ENCODE results near the gene GABRB1.
A peak's percentile ranks its signal among the peaks of the same experiment; 100 is the strongest.

The GABRB1 gene

DNA sequence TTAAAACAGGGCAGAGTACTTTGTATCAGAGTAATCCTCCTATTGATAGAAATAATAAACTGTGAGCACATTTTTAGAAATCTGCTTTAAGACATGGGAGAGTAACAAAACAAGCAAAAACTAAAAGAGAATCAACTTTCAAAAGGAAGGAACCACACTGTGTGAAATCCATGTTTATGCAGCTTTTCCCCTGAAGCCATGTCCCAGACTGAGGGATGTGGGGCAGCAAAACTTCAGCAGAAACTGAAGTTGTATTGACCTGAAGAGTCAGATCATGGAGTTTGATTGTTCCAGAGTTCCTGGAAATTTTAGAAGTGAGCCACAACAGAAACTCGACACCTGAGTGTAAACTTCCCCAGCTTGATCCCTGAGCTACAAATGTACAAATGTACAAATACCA, 378.9 kb downstream of the GABRB1 start:
- DNase-seq = no peak

DNA sequence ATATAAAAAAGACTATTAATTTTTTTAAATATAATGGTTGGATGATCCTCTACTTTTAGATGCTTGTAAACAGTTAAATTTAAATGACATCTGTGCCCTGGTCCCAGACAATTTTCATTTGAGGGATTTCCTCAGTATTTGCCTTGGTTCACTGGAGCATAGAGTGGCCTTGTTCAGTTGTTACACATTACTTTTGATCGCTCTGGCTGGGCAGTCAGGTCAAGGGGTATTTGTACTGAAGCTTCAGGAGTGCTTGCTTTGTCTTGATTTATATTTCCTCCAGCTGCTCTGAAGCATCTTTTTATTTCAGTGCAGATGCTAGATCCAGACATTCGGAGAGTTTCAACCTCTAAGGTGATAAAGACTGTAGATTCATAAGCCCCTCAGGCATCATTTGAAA, 382.2 kb downstream of the GABRB1 start:
- no peak for DNase-seq

DNA sequence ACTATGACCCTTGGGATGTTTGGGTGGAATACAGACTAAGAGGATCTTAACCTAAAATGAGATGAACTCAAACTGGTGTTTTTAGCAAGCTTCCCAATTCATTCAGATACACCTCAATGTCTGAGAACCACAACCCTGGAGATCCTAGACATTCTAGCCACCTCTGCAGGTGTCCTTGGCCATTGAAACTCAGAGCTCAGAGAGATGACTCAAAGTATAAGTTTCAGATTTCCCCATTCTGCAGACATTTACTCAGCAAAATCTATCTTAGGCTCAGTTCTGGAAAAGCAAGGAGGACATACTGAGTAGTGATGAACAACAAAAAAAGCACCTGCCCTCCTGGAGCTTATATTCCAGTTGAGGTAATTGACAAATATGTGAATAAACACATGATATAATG, 384.4 kb downstream of the GABRB1 start:
- no peak for DNase-seq

DNA sequence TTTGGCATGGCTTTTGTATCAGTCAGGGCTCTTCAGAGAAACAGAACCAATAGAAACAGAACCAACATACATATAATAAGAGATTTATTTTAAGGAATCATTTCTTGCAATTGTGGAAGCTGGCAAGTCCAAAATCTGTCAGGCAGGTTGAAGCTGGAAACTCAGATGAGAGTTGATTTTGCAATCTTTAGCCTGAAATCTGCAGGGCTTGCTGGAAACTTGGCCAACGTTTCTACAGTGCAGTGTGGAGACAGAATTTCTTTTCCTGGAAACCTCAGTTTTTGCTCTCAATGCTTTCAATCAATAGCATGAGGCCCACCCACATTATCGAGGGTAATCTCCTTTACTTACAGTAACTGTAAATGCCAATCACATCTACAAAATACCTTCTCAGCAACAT, 386.8 kb downstream of the GABRB1 start:
- no peak for DNase-seq

DNA sequence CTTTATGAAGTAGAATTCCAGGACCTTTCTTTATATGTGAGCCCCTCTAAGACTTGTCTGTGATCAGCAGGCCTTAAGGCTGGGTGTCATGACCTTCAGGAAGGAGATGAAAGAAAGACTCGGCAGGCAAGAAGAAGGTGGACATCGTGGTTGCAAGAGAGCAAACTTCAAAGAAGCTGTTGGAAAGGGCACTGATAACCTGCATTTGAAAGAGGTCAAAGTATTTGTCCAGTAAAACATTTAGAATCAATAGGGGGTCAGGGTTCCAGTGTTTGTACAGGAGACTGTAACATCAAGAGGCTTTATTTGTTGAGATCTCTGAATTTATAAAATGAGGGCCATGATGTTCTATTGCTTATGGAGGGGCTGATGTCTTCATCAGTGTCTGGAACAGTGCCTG, 387.9 kb downstream of the GABRB1 start:
- no peak for DNase-seq

DNA sequence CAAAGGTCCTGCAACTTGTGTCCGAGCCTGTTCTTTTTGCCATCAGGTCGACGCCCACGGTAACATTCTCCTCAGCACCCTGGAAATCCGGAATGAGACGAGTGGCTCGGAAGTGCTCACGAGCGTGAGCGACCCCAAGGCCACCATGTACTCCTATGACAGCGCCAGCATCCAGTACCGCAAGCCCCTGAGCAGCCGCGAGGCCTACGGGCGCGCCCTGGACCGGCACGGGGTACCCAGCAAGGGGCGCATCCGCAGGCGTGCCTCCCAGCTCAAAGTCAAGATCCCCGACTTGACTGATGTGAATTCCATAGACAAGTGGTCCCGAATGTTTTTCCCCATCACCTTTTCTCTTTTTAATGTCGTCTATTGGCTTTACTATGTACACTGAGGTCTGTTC, 394.3 kb downstream of the GABRB1 start:
- no peak for DNase-seq

DNA sequence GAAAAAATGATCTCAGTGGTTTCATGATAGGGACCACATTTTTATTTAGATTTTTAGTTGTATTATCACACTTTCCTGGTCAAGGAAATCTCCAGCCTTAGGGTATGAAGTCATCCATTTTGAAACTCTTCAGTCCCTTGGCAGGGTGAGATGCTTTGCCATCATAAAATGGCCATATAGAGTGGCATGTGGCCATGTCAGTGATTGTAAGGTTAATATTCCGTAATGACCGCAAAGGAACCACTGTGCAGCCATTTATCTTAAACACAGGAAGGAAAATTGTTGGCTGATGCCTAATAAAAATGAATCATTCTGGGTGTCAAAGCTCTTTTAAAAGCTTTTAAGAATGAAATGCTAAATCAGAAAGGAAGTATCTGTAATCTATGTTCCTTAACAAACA, 396.6 kb downstream of the GABRB1 start:
- DNase-seq = no peak

DNA sequence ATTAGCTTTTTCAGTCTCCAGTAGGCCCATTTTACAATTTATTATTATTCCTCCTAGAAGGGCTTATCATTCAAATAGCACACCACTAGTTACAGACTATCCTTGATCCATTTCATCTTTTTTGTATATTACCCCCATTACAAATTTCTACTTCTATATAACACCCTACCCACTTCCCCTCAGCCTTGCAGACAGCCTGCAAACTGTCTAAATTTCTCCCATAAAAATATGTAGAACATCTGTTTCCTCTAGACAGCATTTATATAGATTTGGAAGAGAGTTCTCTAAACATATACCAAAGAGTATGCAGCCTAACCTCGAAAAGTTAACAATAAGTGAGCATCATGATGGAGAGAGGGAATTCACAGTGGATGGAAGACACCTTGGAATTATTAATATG, 401.4 kb downstream of the GABRB1 start:
- no peak for DNase-seq

DNA sequence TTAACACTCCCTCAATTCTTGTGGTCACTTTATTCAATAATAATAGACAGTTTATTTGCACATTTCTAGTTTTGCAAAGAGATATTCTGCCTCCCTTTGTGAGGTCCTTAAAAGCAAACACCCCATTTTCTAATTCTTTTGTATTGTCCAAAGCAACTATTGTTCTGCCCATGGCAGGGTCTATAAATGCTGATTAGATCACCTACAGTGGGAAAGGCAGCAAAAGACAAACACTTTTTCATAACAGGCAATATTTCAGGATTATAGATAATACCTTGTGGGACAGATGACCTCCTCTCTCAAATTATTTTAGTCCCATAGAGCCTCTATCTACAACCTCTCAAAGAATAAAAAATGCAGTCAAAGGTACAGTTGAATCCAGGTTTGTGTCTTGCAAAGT, 403.6 kb downstream of the GABRB1 start:
- DNase-seq = no peak

DNA sequence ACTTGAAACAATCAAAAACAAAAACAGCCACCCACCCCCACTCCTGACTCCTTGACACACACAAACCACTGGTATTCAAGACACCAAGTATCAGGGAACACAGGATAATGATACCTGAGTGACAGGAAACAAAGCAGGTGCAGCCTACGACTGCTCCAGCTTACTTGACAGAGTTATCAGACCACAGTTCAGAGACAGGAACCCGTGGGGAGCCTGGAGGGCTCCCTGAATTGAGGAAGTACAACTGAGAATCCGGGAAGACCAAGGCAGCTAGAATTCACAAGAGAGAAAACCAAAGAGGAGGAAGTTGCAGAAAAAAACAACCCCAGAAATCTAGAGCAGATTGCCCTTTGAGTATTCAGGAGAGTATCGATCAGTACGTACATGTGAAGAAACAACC, 411.6 kb downstream of the GABRB1 start:
- DNase-seq = no peak

DNA sequence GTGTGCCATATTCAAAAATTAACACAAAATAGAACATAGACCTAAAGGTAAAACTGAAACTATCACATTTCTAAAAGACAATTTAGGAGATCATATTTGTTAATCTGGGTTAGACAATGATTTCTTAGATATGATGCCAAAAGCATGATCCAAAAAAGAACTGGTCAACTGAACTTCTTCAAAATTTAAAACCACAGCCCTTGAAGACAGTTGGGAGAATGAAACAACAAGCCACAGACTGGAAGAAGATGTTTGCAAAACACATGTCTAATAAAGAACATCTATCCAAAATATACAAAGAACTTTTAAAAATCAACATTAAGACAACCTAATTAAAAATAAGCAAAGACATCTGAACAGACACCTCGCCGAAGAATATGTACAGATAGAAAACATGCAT, 412.7 kb downstream of the GABRB1 start:
- no peak for DNase-seq

DNA sequence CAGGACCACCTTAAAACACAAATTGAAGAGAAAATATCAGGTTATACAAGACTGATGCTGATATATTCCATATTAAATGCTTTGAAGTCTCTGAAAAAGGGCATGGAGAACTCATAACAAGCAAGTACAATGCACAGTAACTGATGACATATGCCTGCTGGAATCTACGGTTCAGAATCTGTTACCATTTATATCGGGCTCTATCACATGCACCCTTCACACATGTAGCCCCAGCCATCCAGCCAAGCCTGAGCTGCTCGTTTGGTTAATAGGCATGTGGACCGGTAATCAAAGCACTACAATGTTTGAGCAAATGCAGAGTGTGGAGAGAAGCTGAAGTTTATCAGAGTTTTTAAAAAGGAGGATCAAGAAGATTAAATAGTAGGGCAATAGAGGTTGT, 420.3 kb downstream of the GABRB1 start:
- no peak for DNase-seq

DNA sequence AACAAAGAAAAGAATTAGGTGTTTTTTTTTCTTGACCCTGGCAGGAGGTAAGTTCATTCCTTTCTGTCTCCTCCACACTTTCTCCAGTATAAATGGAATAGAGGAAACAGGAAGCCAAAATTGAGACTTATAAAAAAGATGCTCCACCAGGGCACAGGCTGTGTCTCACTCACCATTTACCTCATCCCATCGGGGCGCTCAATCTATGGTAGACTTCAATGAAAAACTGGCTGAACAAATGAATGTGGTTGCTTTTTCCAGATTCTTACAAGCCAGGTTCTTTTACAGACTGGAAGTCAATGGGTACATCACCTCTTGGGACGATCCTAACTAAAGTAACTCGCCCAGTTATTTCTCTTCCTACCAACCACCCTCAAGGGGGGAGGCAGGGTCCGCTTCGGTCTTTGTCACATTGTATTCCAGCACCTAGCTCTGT, 431.4 kb downstream of the GABRB1 start:
- no peak for DNase-seq

DNA sequence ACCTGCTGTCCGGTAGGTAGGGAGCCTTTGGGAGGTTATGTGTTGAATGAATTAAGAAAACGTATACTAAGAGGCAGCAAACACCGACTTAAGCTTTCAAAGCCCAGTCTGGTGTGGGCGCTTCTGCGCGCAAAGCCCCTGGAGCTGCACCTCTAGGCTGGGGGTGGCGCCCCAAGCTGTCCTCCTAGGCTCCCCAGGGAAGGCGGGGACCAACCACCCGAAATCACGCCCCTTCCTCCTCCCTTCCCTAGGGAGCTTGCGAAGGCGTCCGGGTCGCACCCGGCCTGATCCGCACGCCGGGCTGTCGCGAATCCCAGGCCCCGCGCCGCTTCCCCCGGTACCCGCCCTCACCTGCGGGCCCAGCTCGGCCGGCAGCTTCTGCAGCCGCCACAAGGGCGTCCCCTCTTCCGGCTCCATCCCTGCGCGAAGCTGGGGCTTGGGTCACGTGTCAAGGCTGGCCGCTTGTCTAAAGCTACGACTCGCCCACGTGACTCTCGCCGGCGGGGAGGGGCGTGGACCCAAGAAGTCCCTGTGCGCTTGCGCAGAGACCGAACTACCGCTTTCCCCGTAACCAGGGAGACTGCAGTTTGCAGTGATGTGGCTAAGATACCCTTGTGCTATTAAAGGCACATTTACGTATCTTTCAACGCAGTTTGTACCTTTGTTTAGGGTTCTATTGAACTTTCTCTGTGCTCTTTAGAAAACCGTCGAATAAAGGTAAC, 432.0 kb downstream of the GABRB1 start, which contains the start of gene COMMD8:
Gene COMMD8, minus strand, starts transcription at position 468 of the 722 bp plus-strand sequence. Its CDS starts 51 bp downstream, at position 417.
- DNase-seq = peak; percentile 97

DNA sequence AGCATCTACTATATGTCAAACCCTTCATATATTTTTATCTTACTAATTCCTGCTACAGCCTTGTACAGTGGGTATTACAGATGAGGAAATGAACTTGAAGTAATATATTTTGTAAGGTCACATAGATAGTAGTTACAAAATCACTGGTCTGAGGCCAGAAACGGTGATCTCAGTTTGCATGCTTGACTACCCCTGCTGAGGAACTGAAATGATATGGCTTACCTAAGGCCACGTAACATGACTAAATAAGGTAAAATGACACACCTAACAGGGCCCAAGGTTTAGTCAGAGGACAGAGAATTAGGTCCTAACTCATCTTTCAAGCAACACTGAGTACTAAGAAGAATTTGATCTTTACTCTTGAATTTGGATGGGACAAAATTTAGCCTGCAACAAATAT, 433.6 kb downstream of the GABRB1 start:
- DNase-seq = no peak

DNA sequence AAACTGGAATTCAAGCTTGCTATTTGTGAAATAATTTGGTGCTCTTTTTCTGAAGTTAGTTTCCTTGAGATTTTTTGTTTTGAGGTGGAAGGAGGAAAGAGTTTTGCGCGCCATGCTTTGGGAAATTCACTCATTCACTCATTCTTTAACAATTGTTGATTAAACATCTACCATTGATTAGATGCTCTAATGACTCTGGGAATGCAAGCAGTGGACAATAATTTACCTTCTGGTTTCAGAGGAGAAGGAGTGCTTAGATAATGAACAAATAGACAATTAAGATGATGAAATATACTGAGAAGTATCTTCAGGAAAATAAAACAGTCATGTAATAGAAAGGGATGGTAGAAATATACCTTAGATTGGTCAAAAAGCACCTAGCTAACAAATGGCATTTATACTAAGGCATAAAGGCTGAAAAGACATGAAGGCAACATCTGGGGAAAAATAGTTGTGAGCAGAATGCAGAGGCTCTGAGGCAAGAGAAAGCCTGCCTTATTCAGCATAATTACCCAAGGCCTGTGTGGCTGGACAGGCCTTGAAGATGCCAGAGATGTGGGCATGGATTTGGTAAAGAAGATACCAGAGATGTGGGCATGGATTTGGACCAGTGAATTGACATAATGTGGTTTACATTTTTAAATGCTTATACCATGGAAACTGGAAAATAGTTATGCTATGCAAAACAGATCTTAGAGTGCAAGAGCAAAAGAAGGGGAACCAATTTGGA, 434.9 kb downstream of the GABRB1 start:
- DNase-seq = no peak

DNA sequence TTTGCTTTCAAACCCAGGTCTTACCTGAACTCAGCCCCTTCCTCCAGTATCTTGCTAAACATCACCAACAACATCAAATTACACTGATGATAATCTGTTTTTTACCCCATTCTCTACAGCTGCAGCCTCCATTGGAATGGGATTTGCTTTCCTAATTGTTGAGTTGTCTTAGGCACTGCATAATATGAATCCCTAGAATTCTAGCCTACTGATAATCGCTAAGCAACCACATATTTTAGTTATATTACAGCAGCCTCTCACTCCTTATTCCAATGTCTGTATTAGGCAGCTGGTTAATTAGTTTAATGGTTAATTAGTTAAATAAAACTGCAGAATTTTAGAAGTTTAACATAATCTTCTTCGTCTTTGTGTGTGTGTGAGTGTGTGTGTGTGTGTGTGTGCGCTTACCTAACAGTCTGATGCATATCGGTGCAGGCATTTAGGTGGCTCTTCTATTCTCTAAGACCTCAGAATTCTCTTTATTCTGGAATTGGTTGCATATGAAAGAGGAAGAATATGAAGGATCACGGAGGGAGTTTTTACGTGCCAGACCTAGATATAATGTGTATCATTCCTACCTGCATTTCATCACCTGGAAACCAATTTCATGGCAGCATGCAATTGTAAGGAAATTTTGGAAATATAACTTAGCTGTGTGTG, 437.5 kb downstream of the GABRB1 start:
- no peak for DNase-seq

DNA sequence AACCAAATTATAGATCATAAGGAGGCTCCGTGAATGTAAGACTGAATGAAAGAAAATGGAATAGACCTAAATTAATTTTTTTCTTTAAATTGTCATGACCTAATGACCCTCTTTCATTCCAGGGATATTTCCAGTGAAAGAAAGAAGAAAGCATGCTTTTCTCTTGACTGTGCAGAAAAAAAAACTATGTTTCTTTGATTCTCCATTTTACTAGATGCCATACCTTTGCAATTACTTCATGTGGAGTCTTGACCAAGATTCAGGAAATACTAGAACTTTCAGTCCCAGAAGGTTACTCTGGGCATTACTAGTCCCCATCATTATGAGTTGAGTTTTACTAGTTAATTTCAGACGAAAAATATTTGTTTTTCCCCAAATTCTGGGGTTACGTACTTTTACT, 438.6 kb downstream of the GABRB1 start:
- no peak for DNase-seq

DNA sequence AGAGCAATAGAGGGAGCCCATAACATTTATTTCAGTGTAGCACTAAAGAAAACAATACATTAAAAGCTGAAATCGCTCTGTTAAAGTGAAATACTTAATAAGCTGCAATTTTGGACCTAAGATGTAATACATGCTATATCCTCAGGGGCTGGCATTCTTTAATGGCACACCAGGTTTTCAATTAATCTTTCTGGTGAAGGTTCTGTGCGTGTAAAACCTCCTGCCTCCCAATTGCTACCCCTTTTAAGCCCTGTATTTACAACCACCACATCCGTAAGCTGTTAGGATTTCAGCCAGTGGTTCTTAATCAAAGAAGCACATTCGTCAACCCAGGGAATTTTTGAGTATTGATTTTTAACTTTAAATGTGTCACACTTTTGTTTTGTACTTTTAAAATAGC, 439.7 kb downstream of the GABRB1 start:
- DNase-seq = no peak

DNA sequence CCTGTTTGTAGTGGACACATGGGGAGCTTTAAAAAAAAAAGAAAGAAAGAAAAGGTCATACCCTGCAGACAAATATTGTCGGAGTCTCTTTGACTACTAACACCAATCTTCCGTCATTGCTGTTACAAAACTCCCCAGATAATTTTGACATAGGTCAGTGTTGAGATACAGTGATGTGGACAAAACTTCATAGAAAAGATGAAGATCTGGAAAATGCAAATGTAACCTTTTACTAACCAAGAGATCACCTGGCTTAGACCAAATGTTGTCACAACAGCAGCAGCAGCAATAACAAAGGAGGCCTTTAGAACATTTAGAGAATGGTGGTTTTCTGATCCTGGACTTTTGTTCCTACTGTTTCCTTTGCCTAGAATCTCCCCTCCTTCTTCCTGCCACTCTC, 440.2 kb downstream of the GABRB1 start:
- DNase-seq = no peak

DNA sequence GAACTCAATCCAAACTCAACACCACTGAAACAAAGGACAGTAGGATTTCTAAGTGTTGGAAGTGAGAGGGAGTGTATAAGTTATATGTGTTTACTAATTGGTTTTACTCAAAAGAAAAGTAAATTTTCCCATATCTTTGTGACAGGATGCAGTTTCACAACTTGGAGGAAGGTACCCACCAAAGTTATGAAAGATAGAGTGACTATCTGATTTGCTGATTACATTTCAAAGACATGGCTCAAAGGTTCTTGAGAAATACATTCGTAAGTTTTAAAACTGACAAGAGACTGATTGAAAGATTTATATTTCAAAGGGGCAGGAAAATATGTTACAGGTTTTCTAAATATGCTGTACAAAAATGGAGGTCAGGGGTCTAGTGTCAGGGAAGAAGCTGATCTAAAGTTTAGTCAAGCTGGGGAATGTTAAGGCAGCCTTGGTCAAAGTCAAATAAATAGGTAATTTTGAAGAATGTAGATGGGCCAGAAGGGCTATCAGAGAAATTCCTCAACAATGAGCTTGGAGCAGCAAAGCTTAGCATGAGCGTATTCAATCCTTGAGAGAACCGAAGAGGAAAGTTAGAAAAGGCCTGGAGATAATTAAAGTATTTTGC, 441.9 kb downstream of the GABRB1 start:
- DNase-seq = no peak

DNA sequence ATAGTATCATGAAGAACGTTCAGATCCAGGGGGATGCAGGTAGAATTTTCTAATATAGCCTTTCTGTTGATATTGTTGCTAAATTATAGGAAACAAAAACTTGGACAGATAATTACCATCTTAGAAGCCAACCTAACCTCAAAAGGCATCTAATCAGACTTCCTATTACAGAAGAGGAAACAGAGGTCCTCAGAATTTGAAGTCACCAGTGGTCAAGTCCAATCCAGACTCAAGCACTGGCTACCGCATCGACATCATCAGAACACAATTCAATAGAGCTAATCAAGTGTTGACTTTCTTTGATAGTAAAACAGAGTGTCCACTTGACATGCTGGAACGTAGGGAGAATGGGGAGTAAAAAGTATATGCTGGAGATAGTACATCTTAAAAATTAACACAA, 443.4 kb downstream of the GABRB1 start:
- DNase-seq = no peak

DNA sequence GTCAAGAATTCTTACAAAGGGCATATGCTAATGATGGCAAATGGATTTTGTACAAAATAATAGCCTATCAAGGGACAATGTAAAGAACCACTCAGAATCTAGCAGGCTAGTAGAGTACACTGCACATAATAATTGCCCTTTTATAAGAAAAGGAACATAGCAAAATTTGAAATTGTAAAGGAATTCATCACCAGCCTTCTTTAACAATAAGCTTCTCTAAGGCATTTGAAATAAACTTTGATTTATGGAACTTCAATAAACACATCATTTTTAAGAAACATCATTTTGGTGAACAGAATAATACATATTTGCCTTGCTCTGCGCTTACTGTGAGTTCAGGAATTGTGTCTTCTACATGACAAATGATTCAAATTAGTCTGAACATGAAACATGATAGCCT, 444.0 kb downstream of the GABRB1 start:
- no peak for DNase-seq

Data from activated CD4-positive, alpha-beta T cell treated with anti-CD3 and anti-CD28 coated beads for 4 hours (primary cell).